ENCODE measurements around the gene TNFRSF6B.
"Not testable (repeated sequence)": the region's sequence is repeated elsewhere in the genome, so short reads cannot be mapped to it uniquely, and the experiment has no call there.

TNFRSF6B gene

GRCh38 chr20:63711085-63711645, 14.7 kb downstream of the TNFRSF6B start:
- no peak for DNase-seq

GRCh38 chr20:63712191-63712590, 15.7 kb downstream of the TNFRSF6B start:
- no peak for DNase-seq

GRCh38 chr20:63714858-63715257, 18.4 kb downstream of the TNFRSF6B start:
- DNase-seq = no peak

- no peak for DNase-seq
Measured at GRCh38 chr20:63718996-63719395, 22.5 kb downstream of the TNFRSF6B start.

GRCh38 chr20:63722967-63723622, 26.6 kb downstream of the TNFRSF6B start:
- DNase-seq = not testable (repeated sequence)

GRCh38 chr20:63730189-63730733, 33.8 kb downstream of the TNFRSF6B start:
- not testable (repeated sequence) for DNase-seq

GRCh38 chr20:63731410-63731809, 35.0 kb downstream of the TNFRSF6B start:
- no peak for DNase-seq

- no peak for DNase-seq
Measured at GRCh38 chr20:63732118-63733095, 36.0 kb downstream of the TNFRSF6B start.

- DNase-seq = no peak
Measured at GRCh38 chr20:63733117-63733516, 36.7 kb downstream of the TNFRSF6B start.

- DNase-seq = no peak
Measured at GRCh38 chr20:63733579-63734081, 37.2 kb downstream of the TNFRSF6B start.

- no peak for DNase-seq
Measured at GRCh38 chr20:63734111-63734945, 37.9 kb downstream of the TNFRSF6B start.

- no peak for DNase-seq
Measured at GRCh38 chr20:63734946-63735858, 38.8 kb downstream of the TNFRSF6B start.

- DNase-seq = no peak
Measured at GRCh38 chr20:63735859-63736718, 39.6 kb downstream of the TNFRSF6B start, which contains the start of gene LIME1. Gene LIME1 (plus strand): TSS chr20:63736664. CDS start chr20:63737550, 886 bp downstream.

- no peak for DNase-seq
Measured at GRCh38 chr20:63736893-63737694, 40.6 kb downstream of the TNFRSF6B start.

- no peak for DNase-seq
Measured at GRCh38 chr20:63737695-63737944, 41.2 kb downstream of the TNFRSF6B start.

GRCh38 chr20:63737945-63738686, 41.7 kb downstream of the TNFRSF6B start:
- DNase-seq = no peak

- no peak for DNase-seq
Measured at GRCh38 chr20:63738687-63739129, 42.3 kb downstream of the TNFRSF6B start.
